ENCODE results near the gene KIAA1755.

DNA sequence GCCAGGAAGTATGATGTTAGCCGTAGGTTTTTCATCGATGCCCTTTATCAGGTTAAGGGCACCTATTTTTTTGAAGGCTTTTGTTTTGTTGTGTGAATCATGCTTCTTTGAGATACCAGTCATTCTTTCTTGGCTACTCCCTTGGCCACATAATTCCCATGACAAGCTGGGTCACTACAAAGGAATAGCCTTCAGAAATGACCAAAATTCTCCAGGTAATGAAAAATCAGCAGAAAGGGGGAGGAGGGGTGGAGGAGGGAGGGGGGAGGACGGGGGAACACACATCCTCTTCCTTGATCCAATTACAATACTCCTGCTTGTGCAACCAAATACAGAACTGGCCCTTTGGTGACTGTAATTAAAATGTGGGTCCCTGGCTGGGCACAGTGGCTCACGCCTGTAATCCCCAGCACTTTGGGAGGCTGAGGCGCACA lies 73.7 kb downstream of the KIAA1755 start:
- TF ChIP-seq, protein P1, sequence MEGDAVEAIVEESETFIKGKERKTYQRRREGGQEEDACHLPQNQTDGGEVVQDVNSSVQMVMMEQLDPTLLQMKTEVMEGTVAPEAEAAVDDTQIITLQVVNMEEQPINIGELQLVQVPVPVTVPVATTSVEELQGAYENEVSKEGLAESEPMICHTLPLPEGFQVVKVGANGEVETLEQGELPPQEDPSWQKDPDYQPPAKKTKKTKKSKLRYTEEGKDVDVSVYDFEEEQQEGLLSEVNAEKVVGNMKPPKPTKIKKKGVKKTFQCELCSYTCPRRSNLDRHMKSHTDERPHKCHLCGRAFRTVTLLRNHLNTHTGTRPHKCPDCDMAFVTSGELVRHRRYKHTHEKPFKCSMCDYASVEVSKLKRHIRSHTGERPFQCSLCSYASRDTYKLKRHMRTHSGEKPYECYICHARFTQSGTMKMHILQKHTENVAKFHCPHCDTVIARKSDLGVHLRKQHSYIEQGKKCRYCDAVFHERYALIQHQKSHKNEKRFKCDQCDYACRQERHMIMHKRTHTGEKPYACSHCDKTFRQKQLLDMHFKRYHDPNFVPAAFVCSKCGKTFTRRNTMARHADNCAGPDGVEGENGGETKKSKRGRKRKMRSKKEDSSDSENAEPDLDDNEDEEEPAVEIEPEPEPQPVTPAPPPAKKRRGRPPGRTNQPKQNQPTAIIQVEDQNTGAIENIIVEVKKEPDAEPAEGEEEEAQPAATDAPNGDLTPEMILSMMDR (IDR thresholded peaks at IDR 0.05): no peak
- no peak for TF ChIP-seq ZFX (IDR thresholded peaks at IDR 0.05; ENCODE audit: borderline replicate concordance)
